ENCODE data around the gene TIMM22. TPM values are rescaled to one million over a fixed set of nuclear protein-coding genes. Genes with fewer than 3 reads are reported as not detected.

Gene TIMM22
- polyA plus RNA-seq, 4 donors: 6.9 to 9.4 (median 8.0) TPM

DNA sequence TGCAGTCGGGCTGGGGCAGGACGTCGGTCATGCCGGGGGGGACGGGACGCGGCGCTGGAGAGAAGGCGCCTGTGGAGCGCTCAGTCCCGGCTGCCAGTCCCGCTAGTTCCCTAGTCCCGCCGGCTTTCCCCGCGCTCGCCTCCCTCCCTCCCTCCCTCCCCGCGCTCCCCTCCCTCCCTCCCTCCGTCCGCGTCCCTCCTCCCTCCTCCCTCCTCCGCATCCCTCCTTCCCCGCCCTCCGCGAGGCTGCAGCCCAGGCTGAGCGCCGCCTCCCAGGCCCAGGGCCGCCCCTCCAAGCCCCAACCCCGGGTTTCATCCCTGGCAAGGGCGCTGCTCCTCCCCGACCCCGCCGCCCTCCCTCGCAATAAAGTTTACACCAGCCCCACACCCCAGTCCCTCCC is 34.8 kb downstream of the TIMM22 start:
- DNase-seq (peak in 1 of 2 donors; percentile 37), FAIRE-seq (no peak)
- no peaks in the 10 kb centered on the region for H3K9me3 ChIP-seq (ENCODE audit: control insufficient read depth in 2 of 2, insufficient read depth in 1 of 2, low read depth in 1 of 2, low read length in 1 of 2)
- H3K36me3 ChIP-seq (ENCODE audit: control insufficient read depth in 3 of 3, insufficient read depth in 2 of 3, low read depth in 1 of 3, low read length in 3 of 3): peaks cover 4 to 84% (median 11%) of the 10 kb centered on the region in 3 donors
- no peaks in the 10 kb centered on the region for H3K4me1 ChIP-seq (ENCODE audit: control insufficient read depth in 3 of 3, insufficient read depth in 2 of 3, low read depth in 1 of 3, low read length in 2 of 3)
- 51 to 85% (median 55%) methylated on average over 6 to 30 of the region's 35 CpGs for WGBS, 3 donors
- peak overlapping the region in 1 of 3 donors; percentile 25 for H3K4me3 ChIP-seq (ENCODE audit: low read depth in 1 of 3, low read length in 3 of 3)
- H3K27me3 ChIP-seq (ENCODE audit: control insufficient read depth in 3 of 3, insufficient read depth in 3 of 3, low read length in 3 of 3): no peaks in the 10 kb centered on the region
- H3K27ac ChIP-seq (ENCODE audit: low read depth in 1 of 3, low read length in 2 of 3): no peak overlapping the region

DNA sequence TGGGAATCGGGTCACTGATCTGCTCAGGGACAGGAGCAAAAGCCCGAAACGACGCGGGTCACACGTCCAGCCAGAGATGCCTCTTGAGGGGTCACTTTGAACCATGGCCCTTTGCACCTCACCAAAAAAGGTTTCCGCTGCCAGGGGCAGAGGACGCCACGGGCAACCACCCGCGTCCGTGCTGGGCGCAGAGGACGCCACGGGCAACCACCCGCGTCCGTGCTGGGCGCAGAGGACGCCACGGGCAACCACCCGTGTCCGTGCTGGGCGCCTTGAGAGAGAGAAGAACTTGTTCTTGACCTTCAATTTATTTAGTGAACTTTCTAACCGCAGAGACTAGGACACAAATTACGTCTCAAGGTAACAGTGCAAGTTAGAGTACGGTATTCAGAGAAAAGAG is 35.5 kb downstream of the TIMM22 start:
- H3K4me1 ChIP-seq (ENCODE audit: control insufficient read depth in 3 of 3, insufficient read depth in 2 of 3, low read depth in 1 of 3, low read length in 2 of 3): no peaks in the 10 kb centered on the region
- FAIRE-seq (no peak), DNase-seq (no peak)
- peaks cover 4 to 84% (median 8%) of the 10 kb centered on the region in 3 donors for H3K36me3 ChIP-seq (ENCODE audit: control insufficient read depth in 3 of 3, insufficient read depth in 2 of 3, low read depth in 1 of 3, low read length in 3 of 3)
- WGBS, 3 donors: 86 to 89% (median 89%) methylated on average over 27 of the region's 27 CpGs
- no peak overlapping the region for H3K27ac ChIP-seq (ENCODE audit: low read depth in 1 of 3, low read length in 2 of 3)
- no peaks in the 10 kb centered on the region for H3K9me3 ChIP-seq (ENCODE audit: control insufficient read depth in 2 of 2, insufficient read depth in 1 of 2, low read depth in 1 of 2, low read length in 1 of 2)
- H3K4me3 ChIP-seq (ENCODE audit: low read depth in 1 of 3, low read length in 3 of 3): no peak overlapping the region
- no peaks in the 10 kb centered on the region for H3K27me3 ChIP-seq (ENCODE audit: control insufficient read depth in 3 of 3, insufficient read depth in 3 of 3, low read length in 3 of 3)

DNA sequence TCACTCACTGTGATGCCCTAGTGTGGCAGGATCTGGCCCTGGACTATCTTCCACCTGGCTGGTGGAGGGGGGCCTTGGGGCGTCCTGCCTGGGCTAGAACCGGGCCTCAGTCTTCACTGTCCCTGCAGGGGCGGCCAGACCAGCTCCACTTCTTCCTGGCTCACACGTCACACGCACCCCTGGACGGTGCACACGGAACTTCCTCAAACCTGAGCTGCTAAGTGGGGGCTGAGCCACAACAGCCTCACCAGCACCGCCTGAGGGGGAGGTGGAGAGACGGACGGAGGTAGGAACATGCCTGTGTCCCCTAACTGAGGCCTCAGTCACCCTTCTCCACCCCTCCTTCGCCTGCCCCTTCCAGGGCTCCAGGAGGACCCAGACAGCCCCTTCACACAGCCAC is 36.6 kb downstream of the TIMM22 start:
- H3K36me3 ChIP-seq (ENCODE audit: control insufficient read depth in 3 of 3, insufficient read depth in 2 of 3, low read depth in 1 of 3, low read length in 3 of 3): peaks cover 4 to 85% (median 7%) of the 10 kb centered on the region in 3 donors
- FAIRE-seq (no peak), DNase-seq (no peak)
- H3K4me3 ChIP-seq (ENCODE audit: low read depth in 1 of 3, low read length in 3 of 3): no peak overlapping the region
- WGBS, 3 donors: 83 to 89% (median 83%) methylated on average over 10 to 11 of the region's 11 CpGs
- no peaks in the 10 kb centered on the region for H3K27me3 ChIP-seq (ENCODE audit: control insufficient read depth in 3 of 3, insufficient read depth in 3 of 3, low read length in 3 of 3)
- H3K9me3 ChIP-seq (ENCODE audit: control insufficient read depth in 2 of 2, insufficient read depth in 1 of 2, low read depth in 1 of 2, low read length in 1 of 2): no peaks in the 10 kb centered on the region
- H3K4me1 ChIP-seq (ENCODE audit: control insufficient read depth in 3 of 3, insufficient read depth in 2 of 3, low read depth in 1 of 3, low read length in 2 of 3): no peaks in the 10 kb centered on the region
- no peak overlapping the region for H3K27ac ChIP-seq (ENCODE audit: low read depth in 1 of 3, low read length in 2 of 3)

DNA sequence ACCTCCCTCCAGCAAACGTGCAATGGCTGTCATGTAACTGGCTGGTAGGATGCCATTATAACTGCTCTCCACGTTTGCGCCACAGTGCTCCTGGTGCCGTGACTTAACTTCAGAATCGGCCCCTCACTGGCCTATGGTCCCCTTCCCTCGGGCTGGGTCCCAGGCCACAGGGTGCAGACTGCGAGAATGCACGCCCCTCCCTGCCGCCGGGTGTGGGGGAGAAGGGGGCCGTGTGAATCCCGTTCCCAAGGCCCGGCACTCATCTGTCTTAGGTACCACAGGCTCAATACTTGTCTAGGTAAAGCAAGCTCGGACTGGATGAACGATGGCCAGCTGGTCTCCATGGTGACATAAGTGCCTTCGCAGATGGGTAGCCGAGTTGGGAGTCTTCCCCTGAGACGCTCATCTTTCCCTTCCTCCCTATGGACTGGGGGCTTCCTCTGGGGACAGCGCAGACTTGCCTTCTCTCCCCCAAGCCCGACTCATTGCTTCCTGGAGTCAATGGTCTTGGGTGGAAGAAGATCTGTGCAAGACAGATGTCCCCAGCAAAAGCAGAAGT is 37.8 kb downstream of the TIMM22 start:
- WGBS, 3 donors: 87 to 92% (median 89%) methylated on average over 20 of the region's 20 CpGs
- FAIRE-seq (no peak), DNase-seq (no peak)
- Histone ChIP-seq H3K27ac (ENCODE audit: low read depth in 1 of 3, low read length in 2 of 3) (no peak overlapping the region), H3K9me3 (ENCODE audit: control insufficient read depth in 2 of 2, insufficient read depth in 1 of 2, low read depth in 1 of 2, low read length in 1 of 2) (no peaks in the 10 kb centered on the region), H3K36me3 (ENCODE audit: control insufficient read depth in 3 of 3, insufficient read depth in 2 of 3, low read depth in 1 of 3, low read length in 3 of 3) (peaks cover 4 to 87% (median 7%) of the 10 kb centered on the region in 3 donors), H3K4me1 (ENCODE audit: control insufficient read depth in 3 of 3, insufficient read depth in 2 of 3, low read depth in 1 of 3, low read length in 2 of 3) (no peaks in the 10 kb centered on the region), H3K27me3 (ENCODE audit: control insufficient read depth in 3 of 3, insufficient read depth in 3 of 3, low read length in 3 of 3) (no peaks in the 10 kb centered on the region), H3K4me3 (ENCODE audit: low read depth in 1 of 3, low read length in 3 of 3) (no peak overlapping the region)

DNA sequence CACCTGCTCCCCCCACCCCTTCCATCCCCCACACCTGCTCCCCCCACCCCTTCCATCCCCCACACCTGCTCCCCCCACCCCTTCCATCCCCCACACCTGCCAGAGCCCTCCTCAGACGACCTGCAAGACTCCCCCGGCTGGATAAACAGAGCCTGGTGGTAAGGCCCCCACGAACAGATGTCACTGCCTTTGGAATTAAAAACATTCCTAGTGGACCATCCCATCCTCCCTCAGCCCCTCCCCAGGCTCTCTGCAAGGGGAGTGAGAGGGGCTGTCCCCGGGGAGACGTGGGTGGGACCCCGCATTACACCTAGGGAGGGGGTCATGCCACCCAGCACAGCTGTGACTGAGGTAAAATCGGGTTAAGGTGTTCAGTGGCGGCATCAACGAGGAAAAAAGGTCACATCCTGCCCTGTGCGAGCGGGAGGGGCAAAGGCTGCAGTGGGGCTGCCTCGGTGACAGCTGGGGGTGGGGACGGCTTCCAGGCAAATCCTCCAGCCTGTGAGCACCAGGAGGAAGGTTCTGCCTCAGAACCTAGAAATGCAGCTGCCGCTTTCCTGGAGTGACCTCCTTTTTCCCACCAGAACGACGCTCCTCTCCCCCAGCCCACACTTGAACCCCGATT is 38.7 kb downstream of the TIMM22 start:
- FAIRE-seq (no peak), DNase-seq (peak in 1 of 2 donors; percentile 26)
- 66 to 67% (median 66%) methylated on average over 17 of the region's 17 CpGs for WGBS, 3 donors
- Histone ChIP-seq H3K4me3 (ENCODE audit: low read depth in 1 of 3, low read length in 3 of 3) (no peak overlapping the region), H3K27ac (ENCODE audit: low read depth in 1 of 3, low read length in 2 of 3) (peak overlapping the region in 1 of 3 donors; percentile 8), H3K4me1 (ENCODE audit: control insufficient read depth in 3 of 3, insufficient read depth in 2 of 3, low read depth in 1 of 3, low read length in 2 of 3) (no peaks in the 10 kb centered on the region), H3K9me3 (ENCODE audit: control insufficient read depth in 2 of 2, insufficient read depth in 1 of 2, low read depth in 1 of 2, low read length in 1 of 2) (no peaks in the 10 kb centered on the region), H3K36me3 (ENCODE audit: control insufficient read depth in 3 of 3, insufficient read depth in 2 of 3, low read depth in 1 of 3, low read length in 3 of 3) (peaks cover 4 to 87% (median 7%) of the 10 kb centered on the region in 3 donors), H3K27me3 (ENCODE audit: control insufficient read depth in 3 of 3, insufficient read depth in 3 of 3, low read length in 3 of 3) (no peaks in the 10 kb centered on the region)

GRCh38 chr17:1036171-1036844 is 39.4 kb downstream of the TIMM22 start:
- DNase-seq (no peak), FAIRE-seq (no peak)
- H3K36me3 ChIP-seq (ENCODE audit: control insufficient read depth in 3 of 3, insufficient read depth in 2 of 3, low read depth in 1 of 3, low read length in 3 of 3): peaks cover 7 to 87% (median 7%) of the 10 kb centered on the region in 3 donors
- H3K4me3 ChIP-seq (ENCODE audit: low read depth in 1 of 3, low read length in 3 of 3): no peak overlapping the region
- 87 to 90% (median 89%) methylated on average over 24 of the region's 24 CpGs for whole genome bisulfite sequencing, 3 donors
- H3K27ac ChIP-seq (ENCODE audit: low read depth in 1 of 3, low read length in 2 of 3): no peak overlapping the region
- H3K9me3 ChIP-seq (ENCODE audit: control insufficient read depth in 2 of 2, insufficient read depth in 1 of 2, low read depth in 1 of 2, low read length in 1 of 2): no peaks in the 10 kb centered on the region
- H3K27me3 ChIP-seq (ENCODE audit: control insufficient read depth in 3 of 3, insufficient read depth in 3 of 3, low read length in 3 of 3): no peaks in the 10 kb centered on the region
- H3K4me1 ChIP-seq (ENCODE audit: control insufficient read depth in 3 of 3, insufficient read depth in 2 of 3, low read depth in 1 of 3, low read length in 2 of 3): no peaks in the 10 kb centered on the region

GRCh38 chr17:1036845-1037237 is 39.9 kb downstream of the TIMM22 start:
- H3K9me3 ChIP-seq (ENCODE audit: control insufficient read depth in 2 of 2, insufficient read depth in 1 of 2, low read depth in 1 of 2, low read length in 1 of 2): no peaks in the 10 kb centered on the region
- H3K36me3 ChIP-seq (ENCODE audit: control insufficient read depth in 3 of 3, insufficient read depth in 2 of 3, low read depth in 1 of 3, low read length in 3 of 3): peaks cover 7 to 92% (median 7%) of the 10 kb centered on the region in 3 donors
- H3K4me3 ChIP-seq (ENCODE audit: low read depth in 1 of 3, low read length in 3 of 3): no peak overlapping the region
- FAIRE-seq: no peak
- no peaks in the 10 kb centered on the region for H3K27me3 ChIP-seq (ENCODE audit: control insufficient read depth in 3 of 3, insufficient read depth in 3 of 3, low read length in 3 of 3)
- no peak overlapping the region for H3K27ac ChIP-seq (ENCODE audit: low read depth in 1 of 3, low read length in 2 of 3)
- WGBS, 3 donors: 88 to 100% (median 95%) methylated on average over 2 of the region's 2 CpGs
- no peak for DNase-seq
- H3K4me1 ChIP-seq (ENCODE audit: control insufficient read depth in 3 of 3, insufficient read depth in 2 of 3, low read depth in 1 of 3, low read length in 2 of 3): no peaks in the 10 kb centered on the region

DNA sequence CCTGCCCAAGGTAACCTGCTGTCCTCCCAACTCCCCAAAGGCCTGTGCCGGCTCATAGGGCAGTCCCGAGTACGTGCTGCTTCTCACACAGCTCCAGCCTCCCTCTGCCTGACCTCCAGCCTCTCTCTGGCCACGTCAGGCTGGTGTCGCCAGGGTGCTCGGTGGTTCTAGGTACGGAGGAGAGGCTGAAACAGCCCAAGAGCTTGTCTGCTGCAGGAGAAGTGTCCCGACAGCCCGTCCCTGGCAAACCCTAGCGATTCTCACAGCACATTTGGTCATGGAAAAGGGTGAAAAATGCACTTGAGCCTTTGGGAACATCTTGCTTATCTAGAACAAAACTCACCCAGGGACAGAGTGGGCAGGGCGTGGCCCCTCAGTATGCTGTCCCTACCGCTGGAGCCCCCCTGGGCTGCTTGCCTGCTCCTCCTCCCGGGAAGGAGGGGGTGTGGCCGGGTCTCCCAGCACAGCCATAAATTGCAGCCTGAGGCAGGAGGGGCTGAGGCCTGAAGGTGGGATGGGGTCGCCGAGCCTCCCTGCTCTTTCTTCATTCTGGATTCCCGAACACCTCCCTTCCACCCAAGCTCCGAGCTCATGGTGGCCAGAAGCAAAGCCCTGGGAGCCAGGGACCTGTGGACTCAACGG is 40.4 kb downstream of the TIMM22 start:
- WGBS, 3 donors: 88 to 93% (median 89%) methylated on average over 19 of the region's 19 CpGs
- DNase-seq (no peak), FAIRE-seq (no peak)
- Histone ChIP-seq H3K4me1 (ENCODE audit: control insufficient read depth in 3 of 3, insufficient read depth in 2 of 3, low read depth in 1 of 3, low read length in 2 of 3) (no peaks in the 10 kb centered on the region), H3K9me3 (ENCODE audit: control insufficient read depth in 2 of 2, insufficient read depth in 1 of 2, low read depth in 1 of 2, low read length in 1 of 2) (no peaks in the 10 kb centered on the region), H3K27ac (ENCODE audit: low read depth in 1 of 3, low read length in 2 of 3) (no peak overlapping the region), H3K27me3 (ENCODE audit: control insufficient read depth in 3 of 3, insufficient read depth in 3 of 3, low read length in 3 of 3) (no peaks in the 10 kb centered on the region), H3K4me3 (ENCODE audit: low read depth in 1 of 3, low read length in 3 of 3) (no peak overlapping the region), H3K36me3 (ENCODE audit: control insufficient read depth in 3 of 3, insufficient read depth in 2 of 3, low read depth in 1 of 3, low read length in 3 of 3) (peaks cover 7 to 93% (median 7%) of the 10 kb centered on the region in 3 donors)

Data from small intestine (tissue), 7 donors.